GM23248 (cell line): ENCODE results near the gene TMC6. TPM values are rescaled to one million over a fixed set of nuclear protein-coding genes. Genes with fewer than 3 reads are reported as not detected.
"Not testable (repeated sequence)": the region's sequence is repeated elsewhere in the genome, so short reads cannot be mapped to it uniquely, and the experiment has no call there.

Experiments
- DNase-seq: peaks from one replicate; pipeline ENCODE4 v3.0.0-alpha.2; 2015
- H2AFZ ChIP-seq: fragments of 200-600 bp; sonication (generic); 2 replicates; pipeline ENCODE4 v1.6.1; 2016; ENCODE audit warnings: antibody characterized with exemption
- H3F3A ChIP-seq: fragments of 200-600 bp; sonication (generic); 2 replicates; pipeline ENCODE4 v1.6.1; 2016; ENCODE audit warnings: mild to moderate bottlenecking, antibody characterized with exemption, mixed run types; ENCODE audit not compliant: insufficient read depth
- H3K27ac ChIP-seq: fragments of 200-600 bp; sonication (generic); 2 replicates; pipeline ENCODE4 v1.5.1; 2016; ENCODE audit warnings: mild to moderate bottlenecking
- H3K27me3 ChIP-seq: fragments of 200-600 bp; sonication (generic); replicated peaks from 2 replicates; pipeline ENCODE4 v1.6.1; 2016; ENCODE audit warnings: mild to moderate bottlenecking; ENCODE audit not compliant: insufficient read depth
- H3K36me3 ChIP-seq: fragments of 200-600 bp; sonication (generic); 2 replicates; pipeline ENCODE4 v1.6.1; 2016; ENCODE audit warnings: low read depth, mild to moderate bottlenecking
- H3K4me1 ChIP-seq: fragments of 200-600 bp; sonication (generic); 2 replicates; pipeline ENCODE4 v1.6.1; 2016; ENCODE audit warnings: mild to moderate bottlenecking; ENCODE audit not compliant: insufficient read depth
- H3K4me2 ChIP-seq: fragments of 200-600 bp; sonication (generic); one replicate; pipeline ENCODE4 v1.6.1; 2016; ENCODE audit warnings: mild to moderate bottlenecking; ENCODE audit not compliant: unreplicated experiment
- H3K4me3 ChIP-seq: fragments of 200-600 bp; sonication (generic); 2 replicates; pipeline ENCODE4 v1.5.1; 2016; ENCODE audit warnings: mild to moderate bottlenecking
- H3K79me2 ChIP-seq: fragments of 200-600 bp; sonication (generic); 2 replicates; pipeline ENCODE4 v1.6.1; 2016; ENCODE audit warnings: mild to moderate bottlenecking; ENCODE audit not compliant: insufficient read depth
- H3K9ac ChIP-seq: fragments of 200-600 bp; sonication (generic); 2 replicates; pipeline ENCODE4 v1.6.1; 2016; ENCODE audit warnings: mild to moderate bottlenecking
- H3K9me2 ChIP-seq: fragments of 200-600 bp; sonication (generic); 2 replicates; pipeline ENCODE4 v1.6.1; 2016; ENCODE audit warnings: mixed run types, mild to moderate bottlenecking, moderate library complexity; ENCODE audit not compliant: insufficient read depth
- H3K9me3 ChIP-seq: fragments of 200-600 bp; sonication (generic); one replicate; pipeline ENCODE4 v1.6.1; 2017; ENCODE audit warnings: low read depth
- H4K20me1 ChIP-seq: fragments of 200-600 bp; sonication (generic); 2 replicates; pipeline ENCODE4 v1.6.0; 2016; ENCODE audit not compliant: insufficient read depth
- EZH2 ChIP-seq: fragments of 200-600 bp; sonication (generic); IDR thresholded peaks from 2 replicates; pipeline ENCODE4 v1.6.1; 2018; ENCODE audit warnings: antibody characterized with exemption, mild to moderate bottlenecking; ENCODE audit not compliant: insufficient read depth, poor library complexity, severe bottlenecking
- EZH2phosphoT487 ChIP-seq: fragments of 200-600 bp; sonication (generic); IDR thresholded peaks from 2 replicates; pipeline ENCODE4 v1.6.1; 2018; ENCODE audit warnings: antibody characterized with exemption, moderate library complexity, mild to moderate bottlenecking, low read depth; ENCODE audit not compliant: insufficient read depth
- WGBS, 2 experiments: methylation state at CpG; one replicate each; pipeline ENCODE4 v1.1.6; 2015 to 2017; ENCODE audit warnings: low lambda C conversion rate in 2 of 2, low coverage in 1 of 2; ENCODE audit errors: missing lambda C conversion rate in 2 of 2; 5-methylcytosine and 5-hydroxymethylcytosine counted together
- in situ Hi-C: fragments of 300-500 bp; cut with MboI; formaldehyde crosslinking; loops from 2 replicates; pipeline ENCODE4 v1.15.0; 2020
- polyA plus RNA-seq: library from polyadenylated mRNA; unstranded; fragments of >200 nt; fragmentation: Nextera tagmentation; extraction: Ambion mirVana; gene quantifications from 2 replicates; pipeline ENCODE4 v1.2.1, GENCODE V29; 2016
- total RNA-seq: library from RNA; depleted of rRNA; stranded (reverse); fragments of >200 nt; shearing (Covaris generic); gene quantifications from 2 replicates; pipeline ENCODE4 v1.2.3, GENCODE V29; 2014

TMC6 gene
- total and polyA plus RNA-seq, 2 experiments from 2014 or later: not detected

- Histone ChIP-seq H3F3A (no peaks in the 10 kb centered on the region), H3K4me2 (no peak overlapping the region), H3K9ac (no peak overlapping the region), H2AFZ (no peak overlapping the region), H3K9me2 (no peaks in the 10 kb centered on the region), H3K4me1 (no peaks in the 10 kb centered on the region), H3K27me3 (no peaks in the 10 kb centered on the region), H3K79me2 (no peaks in the 10 kb centered on the region), H3K27ac (no peak overlapping the region), H3K4me3 (no peak overlapping the region), H3K36me3 (no peaks in the 10 kb centered on the region), H4K20me1 (no peaks in the 10 kb centered on the region), H3K9me3 (no peaks in the 10 kb centered on the region)
- peak; percentile 77 for DNase-seq
- WGBS, 2 experiments: 34 to 36% methylated on average over 33 to 58 of the region's 58 CpGs
- TF ChIP-seq EZH2 (no peak), EZH2phosphoT487 (no peak)
- in situ Hi-C loops: no loop called here
Measured at GRCh38 chr17:78140169-78141051, 11.9 kb upstream of the TMC6 start.

- H3K27me3 ChIP-seq, H3K9me2 ChIP-seq, DNase-seq, H3K4me2 ChIP-seq, H3K9ac ChIP-seq, H3K27ac ChIP-seq, H4K20me1 ChIP-seq, H3K36me3 ChIP-seq, in situ Hi-C loops, H3K79me2 ChIP-seq, H3F3A ChIP-seq, H3K9me3 ChIP-seq, H2AFZ ChIP-seq, H3K4me1 ChIP-seq, H3K4me3 ChIP-seq: not testable (repeated sequence)
- WGBS, 2 experiments: 84 to 85% methylated on average over 12 of the region's 12 CpGs
Measured at GRCh38 chr17:78139861-78140168, 11.3 kb upstream of the TMC6 start.

GRCh38 chr17:78138204-78139060 lies 9.9 kb upstream of the TMC6 start:
- no peaks in the 10 kb centered on the region for H3F3A ChIP-seq
- no peaks in the 10 kb centered on the region for H3K9me2 ChIP-seq
- WGBS, 2 experiments: 64 to 83% methylated on average over 14 to 17 of the region's 17 CpGs
- no peaks in the 10 kb centered on the region for H3K4me1 ChIP-seq
- no peak overlapping the region for H3K27ac ChIP-seq
- in situ Hi-C loops: no loop called here
- H3K4me3 ChIP-seq: no peak overlapping the region
- TF ChIP-seq EZH2 (no peak), EZH2phosphoT487 (no peak)
- H4K20me1 ChIP-seq: no peaks in the 10 kb centered on the region
- H3K36me3 ChIP-seq: no peaks in the 10 kb centered on the region
- no peaks in the 10 kb centered on the region for H3K79me2 ChIP-seq
- no peak overlapping the region for H3K9ac ChIP-seq
- no peaks in the 10 kb centered on the region for H3K9me3 ChIP-seq
- no peak overlapping the region for H2AFZ ChIP-seq
- H3K4me2 ChIP-seq: no peak overlapping the region
- DNase-seq: no peak
- H3K27me3 ChIP-seq: 0 out of 2 replicates have a peak, but pooled peaks cover 6% of the 10 kb centered on the region

GRCh38 chr17:78137392-78138203 lies 9.0 kb upstream of the TMC6 start:
- H3K4me2 ChIP-seq: no peak overlapping the region
- WGBS, 2 experiments: 62 to 65% methylated on average over 26 of the region's 26 CpGs
- H3K9me2 ChIP-seq: no peaks in the 10 kb centered on the region
- H3K36me3 ChIP-seq: no peaks in the 10 kb centered on the region
- no peak for DNase-seq
- H3K4me3 ChIP-seq: no peak overlapping the region
- no peaks in the 10 kb centered on the region for H4K20me1 ChIP-seq
- no peaks in the 10 kb centered on the region for H3K79me2 ChIP-seq
- no peaks in the 10 kb centered on the region for H3K9me3 ChIP-seq
- H3F3A ChIP-seq: no peaks in the 10 kb centered on the region
- no peak overlapping the region for H3K27ac ChIP-seq
- no peak overlapping the region for H2AFZ ChIP-seq
- H3K9ac ChIP-seq: no peak overlapping the region
- no peak for TF ChIP-seq EZH2phosphoT487
- TF ChIP-seq EZH2: no peak
- no peaks in the 10 kb centered on the region for H3K4me1 ChIP-seq
- H3K27me3 ChIP-seq: peaks cover 12% of the 10 kb centered on the region; the same call in 1 of the 2 replicates
- in situ Hi-C loops: no loop called here
